ENCODE results near the gene TMEM263. TPM values are rescaled to one million over a fixed set of nuclear protein-coding genes. Genes with fewer than 3 reads are reported as not detected.
"Not testable (repeated sequence)": the region's sequence is repeated elsewhere in the genome, so short reads cannot be mapped to it uniquely, and the experiment has no call there.

TMEM263 gene
- total RNA-seq, 1 experiment from 2014 or later, result 11.8 TPM

GRCh38 chr12:106999446-106999845 is 43.7 kb downstream of the TMEM263 start:
- Histone ChIP-seq H3K27ac (ENCODE audit: insufficient read length, low read depth, low read length) (no peak overlapping the region), H4K91ac (ENCODE audit: insufficient read length, low read depth, low read length) (no peak overlapping the region), H3T11ph (ENCODE audit: low read length) (no peak overlapping the region), H3K4me1 (ENCODE audit: insufficient read depth, low read length) (no peaks in the 10 kb centered on the region), H3K9me3 (ENCODE audit: control insufficient read depth, low read depth, low read length) (no peaks in the 10 kb centered on the region), H3K4me2 (ENCODE audit: insufficient read depth, insufficient read length, low read length) (no peak overlapping the region), H3K79me2 (ENCODE audit: insufficient read depth, low read length) (no peaks in the 10 kb centered on the region), H2BK5ac (ENCODE audit: insufficient read length, low read length) (no peak overlapping the region), H3K27me3 (ENCODE audit: insufficient read depth, low read length) (no peaks in the 10 kb centered on the region), H3K23me2 (ENCODE audit: insufficient read length, low read depth, low read length, poor library complexity, severe bottlenecking) (no peaks in the 10 kb centered on the region), H3K18ac (ENCODE audit: insufficient read length, low read depth, low read length) (no peak overlapping the region), H3K56ac (ENCODE audit: insufficient read length, low read depth, low read length) (no peak overlapping the region), H3K79me1 (ENCODE audit: insufficient read depth, low read depth, low read length, poor library complexity, severe bottlenecking) (no peaks in the 10 kb centered on the region), H3K23ac (ENCODE audit: insufficient read length, low read depth, low read length) (no peak overlapping the region), H3K4ac (ENCODE audit: low read depth, low read length) (no peak overlapping the region), H2BK15ac (ENCODE audit: low read depth, low read length) (no peak overlapping the region), H2AFZ (ENCODE audit: low read length) (no peak overlapping the region), H2BK12ac (ENCODE audit: insufficient read length, low read depth, low read length) (no peak overlapping the region), H2BK120ac (ENCODE audit: low read depth, low read length, poor library complexity, severe bottlenecking) (no peak overlapping the region), H2BK20ac (ENCODE audit: low read depth, low read length, poor library complexity, severe bottlenecking) (no peak overlapping the region), H3K14ac (ENCODE audit: insufficient read depth, low read length) (no peak overlapping the region), H4K8ac (replicated peaks; ENCODE audit: insufficient read length, low read depth, low read length) (no peak overlapping the region), H4K20me1 (ENCODE audit: control insufficient read depth, insufficient read depth, insufficient read length) (no peaks in the 10 kb centered on the region), H3K9ac (ENCODE audit: extremely low read depth, insufficient read length, low read length) (no peak overlapping the region), H2AK5ac (ENCODE audit: insufficient read length, low read length) (no peak overlapping the region), H4K5ac (ENCODE audit: insufficient read length, low read depth, low read length) (no peak overlapping the region)
- peaks cover 18 to 37% (median 34%) of the 10 kb centered on the region in 3 experiments; a peak in 6 of 7 replicates for H3K36me3 Mint-ChIP-seq (ENCODE audit: insufficient read depth in 1 of 3, low read depth in 3 of 3)
- whole genome bisulfite sequencing (ENCODE audit: extremely low coverage, insufficient read length, low lambda C conversion rate), result no CpG with 5 or more reads among the region's 6 CpGs
- H3K4me3 Mint-ChIP-seq, result no peak overlapping the region
- TF ChIP-seq CTCF (conservative IDR thresholded peaks at IDR 0.05), result no peak
- H3K9me3 Mint-ChIP-seq, result no peaks in the 10 kb centered on the region; a peak in 1 of 5 replicates
- no peak for DNase-seq
- no peaks in the 10 kb centered on the region for H3K27me3 Mint-ChIP-seq (ENCODE audit: low read depth)
- H3K27ac Mint-ChIP-seq, result no peak overlapping the region
- H3K4me1 Mint-ChIP-seq, result no peaks in the 10 kb centered on the region

GRCh38 chr12:107002665-107003064 is 47.0 kb downstream of the TMEM263 start:
- H3K79me1 ChIP-seq (ENCODE audit: insufficient read depth, low read depth, low read length, poor library complexity, severe bottlenecking); H3K9me3 Mint-ChIP-seq; H3K4me1 Mint-ChIP-seq; H4K20me1 ChIP-seq (ENCODE audit: control insufficient read depth, insufficient read depth, insufficient read length); H4K91ac ChIP-seq (ENCODE audit: insufficient read length, low read depth, low read length); H3K79me2 ChIP-seq (ENCODE audit: insufficient read depth, low read length); H2AFZ ChIP-seq (ENCODE audit: low read length); H4K5ac ChIP-seq (ENCODE audit: insufficient read length, low read depth, low read length); H3K27me3 Mint-ChIP-seq (ENCODE audit: low read depth); H3T11ph ChIP-seq (ENCODE audit: low read length); H3K4me2 ChIP-seq (ENCODE audit: insufficient read depth, insufficient read length, low read length); H2BK20ac ChIP-seq (ENCODE audit: low read depth, low read length, poor library complexity, severe bottlenecking); H4K8ac ChIP-seq (replicated peaks; ENCODE audit: insufficient read length, low read depth, low read length); H3K4ac ChIP-seq (ENCODE audit: low read depth, low read length); H2AK5ac ChIP-seq (ENCODE audit: insufficient read length, low read length); H2BK5ac ChIP-seq (ENCODE audit: insufficient read length, low read length); H3K27ac Mint-ChIP-seq; H3K27me3 ChIP-seq (ENCODE audit: insufficient read depth, low read length); H3K9ac ChIP-seq (ENCODE audit: extremely low read depth, insufficient read length, low read length); H3K23me2 ChIP-seq (ENCODE audit: insufficient read length, low read depth, low read length, poor library complexity, severe bottlenecking); H3K56ac ChIP-seq (ENCODE audit: insufficient read length, low read depth, low read length); H3K18ac ChIP-seq (ENCODE audit: insufficient read length, low read depth, low read length); H3K27ac ChIP-seq (ENCODE audit: insufficient read length, low read depth, low read length); H3K9me3 ChIP-seq (ENCODE audit: control insufficient read depth, low read depth, low read length); DNase-seq; H2BK15ac ChIP-seq (ENCODE audit: low read depth, low read length); H3K4me1 ChIP-seq (ENCODE audit: insufficient read depth, low read length); H2BK120ac ChIP-seq (ENCODE audit: low read depth, low read length, poor library complexity, severe bottlenecking); H2BK12ac ChIP-seq (ENCODE audit: insufficient read length, low read depth, low read length); H3K23ac ChIP-seq (ENCODE audit: insufficient read length, low read depth, low read length); H3K4me3 Mint-ChIP-seq; H3K14ac ChIP-seq (ENCODE audit: insufficient read depth, low read length): not testable (repeated sequence)
- H3K36me3 Mint-ChIP-seq (ENCODE audit: insufficient read depth in 1 of 3, low read depth in 3 of 3), result peaks cover 9 to 25% (median 18%) of the 10 kb centered on the region in 3 experiments; a peak in 6 of 7 replicates
- WGBS (ENCODE audit: extremely low coverage, insufficient read length, low lambda C conversion rate), result no CpG with 5 or more reads among the region's 4 CpGs

Data from H9 (cell line).